CD1c-positive myeloid dendritic cell (primary cell): ENCODE measurements around the gene ATP1B1.

ENCODE experiments used
- DNase-seq: peaks from one replicate; pipeline ENCODE4 v3.0.0-alpha.2; 2016; ENCODE audit errors: extremely low spot score

ATP1B1 gene

DNA sequence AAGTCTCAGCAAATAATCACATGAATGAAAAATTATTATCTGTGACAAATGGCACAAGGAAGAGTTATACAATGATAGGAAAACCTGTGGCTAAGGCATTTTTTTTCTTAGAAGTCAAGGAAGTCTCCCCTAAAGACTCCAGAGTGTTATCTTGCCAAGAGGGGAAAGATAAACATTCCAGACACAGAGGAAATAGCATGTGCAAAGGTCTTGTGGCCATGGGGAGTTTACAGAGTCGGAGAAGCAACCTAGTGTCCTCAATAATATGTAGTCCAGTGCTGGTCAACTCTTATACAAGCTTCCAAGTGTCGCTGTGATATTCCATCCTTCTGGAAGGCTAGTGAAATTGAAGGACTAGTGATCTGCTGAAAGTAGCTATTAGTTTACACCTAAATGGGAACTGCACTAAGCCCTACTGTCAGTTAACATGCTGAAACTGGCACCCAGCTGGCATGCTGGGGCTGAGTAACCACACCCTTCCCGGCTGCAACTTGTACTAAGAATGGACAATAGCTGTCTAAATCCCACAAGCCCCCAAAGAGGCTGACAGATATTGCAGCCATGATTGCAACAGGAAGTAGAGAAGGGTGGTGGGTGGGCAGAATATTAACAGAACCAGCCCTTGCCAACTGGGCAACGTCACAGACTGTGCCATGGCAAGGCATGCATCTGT, 11.5 kb upstream of the ATP1B1 start:
- DNase-seq, result no peak

DNA sequence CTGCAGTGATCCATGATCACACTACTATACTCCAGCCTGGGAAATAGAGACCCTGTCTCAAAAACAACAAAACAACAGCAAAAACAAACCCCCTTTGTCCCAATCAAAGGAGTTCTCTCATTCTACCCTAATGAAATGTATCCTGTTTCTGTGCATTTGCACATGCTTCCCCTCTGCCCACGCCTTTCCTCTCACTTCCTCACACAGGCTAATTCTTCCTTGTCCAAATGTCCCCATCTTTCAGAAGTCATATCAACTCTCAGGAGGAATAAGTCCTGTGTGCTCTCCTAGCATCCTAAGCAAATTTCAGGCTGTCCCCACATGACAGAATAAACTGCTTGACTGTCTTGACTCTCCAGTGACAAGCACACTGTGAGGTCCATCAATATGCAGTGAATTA, 8.1 kb upstream of the ATP1B1 start:
- DNase-seq, result peak; percentile 89

DNA sequence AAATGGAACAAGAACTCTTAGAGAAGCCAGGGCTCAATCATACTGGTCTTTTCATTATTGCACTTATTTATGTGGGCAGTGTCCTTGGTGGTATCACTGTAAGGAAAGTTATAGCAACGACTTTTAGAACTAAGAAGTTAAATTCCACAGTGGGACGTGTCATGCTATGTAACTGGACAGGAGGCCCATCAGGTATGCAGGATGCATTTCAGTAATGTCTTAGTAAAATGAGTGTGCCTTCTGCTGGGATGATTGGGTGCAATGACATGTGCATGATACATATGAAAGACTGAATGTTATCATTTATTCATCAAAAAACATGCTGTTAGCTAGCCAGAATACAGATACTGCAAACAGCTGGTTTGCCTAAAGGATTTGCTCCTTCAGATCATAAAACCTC, 6.9 kb upstream of the ATP1B1 start:
- DNase-seq, result no peak

DNA sequence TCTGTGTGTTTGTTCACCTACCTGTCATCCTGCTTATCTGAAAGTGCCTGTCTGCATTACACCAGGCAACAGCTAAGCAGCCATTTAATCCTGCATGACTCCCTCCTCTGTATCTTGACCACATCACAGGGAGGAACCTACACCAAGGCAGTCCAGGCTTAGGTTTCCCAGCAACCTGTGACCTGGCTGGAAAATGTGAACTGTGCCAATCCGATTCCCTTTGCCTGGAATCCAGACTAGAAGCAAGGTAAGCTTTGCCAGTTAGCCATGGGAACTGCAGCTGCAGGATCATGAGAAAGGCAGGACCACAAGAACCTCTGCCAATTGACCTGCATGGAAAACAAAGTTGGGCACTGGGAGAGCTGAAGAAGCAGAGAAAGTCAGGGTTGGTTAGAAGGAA, 6.3 kb upstream of the ATP1B1 start:
- DNase-seq, result no peak

DNA sequence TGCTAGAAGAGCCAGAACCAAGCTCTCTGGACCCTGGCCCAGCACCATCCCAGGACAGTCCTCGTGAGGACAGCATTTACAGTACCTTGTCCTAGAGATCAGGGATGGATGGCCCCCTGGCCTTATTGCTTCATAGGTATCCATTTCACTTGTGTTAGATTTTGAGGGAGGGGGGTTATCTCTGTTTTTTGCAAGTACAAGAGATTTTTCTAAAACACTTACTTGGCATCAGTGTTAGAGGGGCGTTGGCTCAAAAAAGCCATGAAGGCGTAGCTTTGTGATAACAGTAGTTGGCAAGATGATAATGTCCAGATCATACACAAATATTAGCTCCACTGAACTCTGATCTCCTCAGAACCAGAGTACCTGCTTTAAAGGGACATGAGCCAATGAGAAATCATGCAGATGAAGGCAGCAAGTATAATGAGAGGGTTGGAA, 5.8 kb upstream of the ATP1B1 start:
- no peak for DNase-seq

DNA sequence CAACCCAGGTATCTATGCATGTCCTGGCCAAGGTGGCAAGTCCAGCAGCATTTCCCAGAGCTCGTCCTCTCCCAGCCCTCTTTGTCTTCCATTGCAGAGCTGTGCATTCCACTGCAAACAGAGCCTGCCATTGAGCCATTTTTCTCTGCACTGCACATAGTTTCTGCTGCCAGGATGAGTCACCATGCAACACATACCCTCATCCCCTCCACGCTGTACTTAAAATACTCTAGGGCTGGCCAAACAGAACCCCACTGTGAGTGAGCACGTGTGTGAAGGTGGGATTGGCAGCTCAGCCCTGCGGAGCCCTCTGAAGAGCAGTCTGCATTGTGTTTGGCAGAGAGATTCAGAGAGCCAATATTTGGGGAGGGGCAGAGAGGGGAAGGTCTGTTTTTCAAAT, 3.9 kb upstream of the ATP1B1 start:
- DNase-seq, result no peak

DNA sequence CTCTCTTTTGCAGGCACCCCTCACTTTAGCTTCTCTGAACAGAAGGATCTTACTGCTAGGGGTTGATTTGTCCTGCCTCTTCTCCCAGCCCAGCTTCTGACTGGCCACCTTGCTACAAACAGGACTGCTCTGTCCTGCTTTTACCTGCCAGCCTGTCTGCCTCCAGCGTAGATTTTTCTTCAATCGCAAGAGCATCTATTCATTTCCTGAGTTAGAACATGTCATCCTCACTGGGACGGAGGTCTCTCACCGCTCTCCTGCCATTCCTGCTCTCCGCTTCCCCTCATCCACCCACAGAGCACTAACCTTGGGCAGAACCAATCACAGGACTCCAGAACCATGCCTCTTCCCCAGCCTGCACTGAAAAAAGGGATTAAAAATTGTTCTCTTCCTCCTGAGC, 3.5 kb upstream of the ATP1B1 start:
- DNase-seq, result no peak

DNA sequence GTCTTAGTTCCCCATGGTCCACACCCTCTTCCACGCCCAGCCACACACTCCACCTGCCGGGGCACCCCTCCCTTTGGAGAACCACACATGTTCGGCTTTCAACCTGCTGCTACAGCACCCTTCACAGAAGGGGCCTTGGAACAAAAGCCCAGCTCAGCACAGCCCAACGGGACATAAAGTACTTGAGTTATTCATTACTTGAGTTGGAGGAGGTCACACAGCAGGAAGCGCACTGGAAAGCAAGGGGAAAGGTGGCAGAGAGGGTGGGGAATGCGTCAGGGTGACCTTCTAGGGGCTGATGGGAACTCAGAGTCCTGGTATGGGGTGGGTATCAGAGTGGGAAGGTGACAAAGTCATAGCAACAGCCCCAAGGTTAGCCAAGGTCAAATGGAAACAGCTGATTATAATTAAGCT, 3.0 kb upstream of the ATP1B1 start:
- no peak for DNase-seq

DNA sequence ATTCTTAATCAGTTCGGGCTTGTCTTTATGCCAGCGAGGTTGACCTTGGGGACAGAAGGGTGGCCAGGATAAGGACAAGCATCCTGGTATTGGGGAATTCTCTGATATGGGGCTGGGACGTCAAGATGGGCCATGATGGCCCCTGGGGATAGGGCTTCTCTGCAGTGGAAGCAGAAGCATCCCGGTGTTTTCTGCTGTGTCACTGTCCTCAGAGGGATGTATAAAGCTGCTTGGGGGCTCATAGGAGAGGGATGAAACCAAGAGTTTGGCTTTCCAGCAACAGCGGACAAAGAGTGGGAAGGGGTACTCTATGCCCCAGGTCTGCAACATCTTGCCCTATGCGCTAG, 1.4 kb upstream of the ATP1B1 start:
- no peak for DNase-seq

DNA sequence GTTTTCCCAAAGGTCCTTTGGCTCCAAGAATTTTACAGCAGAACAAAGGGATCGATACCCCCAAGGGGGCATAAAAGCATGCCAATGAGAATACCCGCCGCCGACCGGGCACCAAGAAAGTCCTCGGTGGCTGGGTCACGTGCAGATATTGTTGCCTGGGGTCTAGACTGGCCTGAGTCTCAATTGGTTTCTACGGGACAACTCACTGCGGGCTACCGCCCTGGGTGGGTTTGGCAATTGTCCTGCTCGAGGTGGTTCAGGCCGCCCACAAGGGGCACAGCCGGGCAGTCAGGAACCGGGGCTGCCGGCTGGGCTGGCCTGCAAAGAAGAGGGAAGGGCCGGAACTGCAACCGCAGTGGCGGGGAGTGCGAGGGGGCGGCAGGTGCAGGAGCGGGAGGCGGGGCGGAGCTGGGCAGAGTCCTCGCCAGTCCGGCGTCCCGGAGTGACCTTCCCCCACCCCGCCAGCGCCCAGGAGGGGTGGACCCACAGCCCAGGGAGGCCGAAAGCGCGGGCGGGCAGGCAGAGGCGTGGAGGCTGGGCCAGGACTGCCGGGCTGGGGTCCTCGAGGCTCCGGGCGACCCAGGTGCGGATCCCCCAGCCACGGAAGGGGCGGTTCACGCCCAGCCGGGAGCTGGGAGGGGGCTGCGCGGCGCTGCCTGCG, 926 bp upstream of the ATP1B1 start:
- DNase-seq, result peak; percentile 82

DNA sequence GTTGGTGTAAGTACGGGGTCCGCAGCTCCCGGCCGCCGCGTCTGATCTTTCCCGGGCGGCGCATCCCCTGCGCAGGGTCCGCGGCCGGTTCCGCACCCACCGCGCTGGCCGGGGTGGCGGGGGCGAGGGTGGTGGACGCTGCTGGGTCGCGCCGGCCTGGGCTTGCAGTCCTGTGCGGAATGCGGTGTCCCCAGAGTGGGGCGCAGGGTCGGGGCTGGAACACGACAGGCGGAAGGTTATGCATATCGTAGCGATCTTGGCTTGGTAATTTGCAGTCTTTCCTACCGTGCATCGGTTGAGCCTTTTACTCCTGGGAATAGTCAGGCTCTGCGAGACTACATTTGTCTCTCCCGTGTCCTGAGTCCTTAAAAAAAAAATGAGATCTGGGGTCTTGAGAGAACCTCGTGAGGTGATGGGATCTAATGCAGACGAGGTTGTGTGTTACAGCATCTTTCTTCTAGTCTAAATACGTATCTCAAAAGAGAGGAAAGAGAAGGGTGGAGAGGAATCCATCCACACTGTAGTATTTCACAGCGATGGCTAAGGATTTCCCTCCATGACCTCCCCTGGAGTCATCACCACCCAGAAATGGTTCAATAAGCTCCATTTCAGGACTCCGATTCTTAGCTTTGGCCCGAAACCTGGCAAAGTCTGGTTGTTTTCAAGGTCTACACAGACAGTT, 572 bp downstream of the ATP1B1 start:
- DNase-seq, result peak; percentile 30

DNA sequence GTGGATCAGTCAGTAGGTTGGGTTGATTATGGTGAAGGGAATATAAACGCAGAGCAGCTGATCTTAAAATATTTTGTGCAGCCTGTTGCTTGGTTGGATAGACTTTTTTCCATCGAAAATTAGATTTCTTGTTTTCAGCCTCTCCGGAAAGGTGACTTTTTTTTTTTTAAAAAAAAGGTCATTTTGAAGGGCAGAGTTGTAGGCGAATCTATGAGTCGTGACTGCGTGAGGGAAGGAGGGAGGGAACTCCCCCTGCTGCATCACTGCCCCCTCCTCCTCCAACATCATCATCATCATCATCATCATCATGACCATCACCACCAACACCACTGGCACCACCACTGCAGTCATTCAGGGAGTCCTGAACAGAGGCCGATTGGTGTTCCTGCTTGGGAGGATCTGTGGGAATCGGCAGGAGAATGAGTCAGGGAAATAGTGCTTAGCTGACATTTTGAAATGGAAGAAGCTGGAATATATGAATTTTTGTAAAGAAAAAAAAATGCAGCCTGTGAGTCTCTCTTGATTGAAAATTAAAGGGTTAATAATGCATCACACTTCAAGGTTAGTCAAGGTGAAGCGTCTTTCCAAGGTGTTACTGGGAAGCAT, 1.2 kb downstream of the ATP1B1 start:
- DNase-seq, result peak; percentile 65

DNA sequence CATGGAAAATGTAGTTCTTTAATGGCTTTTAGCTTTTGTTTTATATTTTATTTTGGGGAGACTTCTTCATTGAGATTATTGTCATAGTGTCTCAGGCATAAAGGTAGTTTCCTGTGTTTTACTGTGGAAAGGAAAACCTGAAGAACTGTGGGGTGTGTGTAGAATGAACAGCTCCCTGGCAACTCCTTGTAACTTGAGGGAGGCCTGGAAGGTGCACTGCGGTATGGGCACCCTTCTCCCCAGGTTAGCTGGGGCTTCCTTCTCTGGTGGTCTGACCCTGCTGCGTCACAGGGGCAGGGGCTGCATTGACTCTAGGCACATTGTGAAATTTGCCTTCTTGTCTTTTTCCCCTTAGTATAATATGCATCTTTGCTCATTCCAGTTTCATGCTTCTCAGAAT, 1.7 kb downstream of the ATP1B1 start:
- no peak for DNase-seq

DNA sequence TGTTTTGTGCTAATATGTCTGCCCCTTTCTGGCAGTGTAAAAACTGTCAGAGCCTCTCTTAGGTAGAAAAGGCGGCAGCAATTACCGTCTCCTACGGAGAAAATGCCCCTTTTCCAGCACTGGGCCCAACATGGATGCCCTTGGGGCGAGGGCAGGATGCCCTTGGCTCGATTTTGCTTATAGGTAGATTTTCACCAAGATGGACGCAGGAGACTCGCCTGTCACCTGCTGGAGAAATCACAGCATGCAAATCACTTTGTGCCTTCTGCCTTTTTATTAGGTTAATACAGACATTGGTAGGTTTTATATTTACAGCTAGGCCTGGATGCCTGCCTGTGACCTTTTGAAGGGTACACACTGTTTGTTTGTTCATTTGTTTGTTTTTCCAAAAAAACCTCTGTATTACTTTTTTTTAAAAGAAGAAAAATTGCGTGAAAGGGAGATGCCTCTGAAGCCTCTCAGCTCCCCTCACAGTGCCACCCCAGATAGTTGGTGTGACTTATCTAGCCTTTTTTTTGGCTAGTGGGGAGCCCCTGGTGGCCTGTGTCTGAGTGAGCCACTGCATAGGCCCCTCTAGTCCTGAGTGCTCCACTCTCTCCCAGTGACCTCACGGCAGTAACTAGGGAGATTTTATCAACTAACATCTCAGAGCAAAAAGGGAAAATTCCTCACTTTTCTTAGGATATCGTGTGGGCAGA, 2.5 kb downstream of the ATP1B1 start:
- peak; percentile 63 for DNase-seq

DNA sequence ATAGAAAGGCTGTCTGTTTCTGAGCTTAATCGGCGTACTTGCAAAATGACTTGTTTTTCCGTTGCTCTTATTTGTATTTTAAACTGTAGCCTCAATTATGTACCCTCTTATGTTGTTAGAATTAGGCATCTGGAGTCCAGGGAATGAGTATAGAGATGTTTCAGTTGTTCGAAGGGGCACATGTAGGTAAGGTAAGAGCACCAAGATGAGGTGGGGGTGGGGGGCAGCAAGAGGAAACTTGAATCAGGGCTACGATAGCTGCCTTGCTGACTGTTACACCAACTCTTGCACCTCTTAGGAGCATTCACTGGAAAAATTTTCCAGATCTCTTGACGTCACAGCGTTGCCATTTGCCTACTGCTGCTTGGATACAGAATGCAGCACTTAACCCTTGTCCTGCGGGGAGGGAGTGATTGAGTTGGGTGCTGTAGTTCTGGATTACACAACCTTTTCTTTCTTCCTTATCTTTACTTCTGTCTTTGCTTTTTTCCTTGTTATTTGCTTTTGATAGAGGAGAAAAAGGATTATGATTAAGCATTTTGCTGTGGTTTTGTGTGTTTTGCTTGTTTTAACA, 3.2 kb downstream of the ATP1B1 start:
- DNase-seq, result peak; percentile 80

DNA sequence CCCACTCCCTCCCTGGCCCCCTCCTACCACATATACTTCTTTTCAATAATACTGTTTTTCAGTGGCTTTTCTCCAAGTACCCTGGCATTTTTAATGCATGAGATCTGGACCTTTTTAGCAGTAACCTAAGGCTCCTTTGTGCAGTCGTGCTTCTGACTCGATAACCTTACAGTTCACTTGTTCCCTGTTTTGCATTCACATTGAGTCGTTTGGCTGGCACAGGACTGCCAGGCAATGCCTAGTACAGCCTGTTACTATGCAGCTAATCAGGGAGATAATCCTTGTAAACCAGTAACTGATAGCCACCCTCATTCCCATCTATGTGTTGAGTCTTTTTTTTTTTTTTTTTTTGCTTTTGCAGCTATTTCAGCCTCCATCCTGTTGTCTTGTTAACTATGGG, 3.7 kb downstream of the ATP1B1 start:
- DNase-seq, result peak; percentile 34

DNA sequence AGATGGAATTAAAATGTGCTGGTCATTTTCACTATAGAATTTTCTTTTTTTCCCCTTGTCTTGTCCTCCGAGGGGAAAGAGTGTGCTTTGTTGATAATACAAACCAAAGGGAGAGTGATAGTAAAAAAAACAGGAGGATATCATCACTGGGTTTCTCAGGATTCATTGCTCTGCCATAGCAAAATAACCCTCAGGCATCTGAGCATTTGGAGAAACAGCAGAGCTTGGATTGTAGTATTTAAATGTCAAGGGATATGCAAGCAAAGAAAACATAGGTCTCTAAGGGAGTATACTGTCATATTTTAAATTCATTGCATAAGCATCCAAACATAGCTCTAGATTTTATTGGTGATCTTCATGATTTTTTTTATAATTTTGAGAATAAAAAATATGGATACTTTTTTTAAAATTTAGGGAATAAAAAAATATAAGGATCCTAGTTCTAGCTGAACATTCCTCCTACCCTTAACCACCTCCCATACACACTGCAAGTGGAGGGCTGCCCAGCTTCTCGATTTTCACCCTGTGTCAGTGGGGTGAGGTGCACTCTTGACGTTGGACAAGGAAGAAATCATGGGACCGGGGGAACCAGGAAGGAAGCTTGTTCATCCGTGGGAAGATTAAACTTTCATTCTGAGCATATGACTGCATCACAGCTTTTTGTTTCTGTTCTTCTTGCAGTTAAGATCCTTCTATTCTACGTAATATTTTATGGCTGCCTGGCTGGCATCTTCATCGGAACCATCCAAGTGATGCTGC, 4.4 kb downstream of the ATP1B1 start:
- peak; percentile 88 for DNase-seq

DNA sequence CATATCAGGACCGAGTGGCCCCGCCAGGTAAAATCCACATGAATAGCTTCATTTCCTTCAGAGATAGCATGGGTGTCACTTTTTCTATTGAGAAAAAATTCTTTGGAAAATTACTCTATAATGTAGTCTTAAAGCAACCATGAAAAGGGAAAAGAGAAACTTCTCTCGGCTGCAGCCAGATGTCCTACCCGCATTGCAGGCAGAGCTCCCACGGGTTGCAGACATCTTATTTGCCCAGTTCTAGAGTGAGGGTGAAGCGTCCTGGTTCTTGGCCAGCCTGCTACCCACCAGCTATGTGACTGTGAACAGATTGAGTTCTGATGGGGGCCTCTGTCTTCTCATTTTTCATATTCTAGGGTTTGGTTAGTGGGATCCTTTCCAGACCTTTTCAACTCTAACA, 5.0 kb downstream of the ATP1B1 start:
- no peak for DNase-seq

DNA sequence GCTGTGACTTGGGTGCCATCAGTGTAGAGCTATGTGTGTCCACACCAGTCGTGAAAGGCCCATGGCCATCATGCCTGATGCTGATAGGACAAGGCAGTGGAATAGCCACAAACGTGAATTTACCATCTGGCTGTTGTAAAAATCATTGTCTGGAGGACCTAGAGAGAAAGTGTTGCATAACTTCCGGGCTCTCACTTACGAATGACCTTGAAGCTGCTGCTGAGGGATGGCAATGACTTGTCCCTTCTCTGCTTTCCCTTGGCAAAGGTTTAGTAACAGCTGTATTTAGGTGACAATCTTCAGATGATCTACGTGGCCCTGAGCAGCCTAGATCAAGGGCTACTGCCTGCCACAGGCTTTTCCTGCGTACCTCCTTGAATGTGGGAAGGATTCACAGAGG, 5.8 kb downstream of the ATP1B1 start:
- DNase-seq, result peak; percentile 41

DNA sequence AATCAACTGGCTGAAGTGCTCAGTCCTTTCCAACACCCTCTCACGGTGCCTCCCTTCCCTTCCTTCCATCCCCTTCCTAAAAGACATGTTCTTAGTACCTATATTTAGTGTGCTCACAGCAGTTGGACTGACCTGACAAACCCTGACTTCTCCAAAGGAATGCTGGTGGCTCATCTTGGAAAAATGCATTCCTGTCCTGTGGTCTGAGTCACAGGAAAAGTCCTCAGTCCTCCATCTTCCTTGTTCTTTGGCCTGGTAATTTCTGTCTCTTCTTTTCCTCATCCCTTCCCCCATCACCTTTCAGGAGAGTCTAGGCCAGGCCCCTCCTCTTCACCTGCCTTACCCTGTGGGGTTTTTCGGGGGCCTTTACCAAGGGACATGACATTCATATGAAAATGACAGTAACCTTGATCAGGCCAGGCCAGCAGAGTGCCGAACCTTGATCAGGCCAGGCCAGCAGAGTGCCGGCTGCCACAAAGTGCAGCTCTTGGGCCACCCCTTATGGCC, 7.2 kb downstream of the ATP1B1 start:
- no peak for DNase-seq
